Keratinocyte (primary cell): ENCODE data around the gene CDH15.

Experiments used
- EZH2 ChIP-seq: IDR thresholded peaks from one replicate; pipeline ENCODE4 v1.6.1; 2012; ENCODE audit warnings: inconsistent platforms, mild to moderate bottlenecking, low read length, moderate library complexity
- TF ChIP-seq, protein P1 (sequence below), 3 experiments: IDR thresholded peaks in 1 of 3; conservative IDR thresholded peaks in 1 of 3; optimal IDR thresholded peaks in 1 of 3; 2 replicates in 2 of 3; 3 replicates in 1 of 3; pipeline versions ENCODE3 to v1.5.1; 2011; ENCODE audit warnings: low read length in 3 of 3, mild to moderate bottlenecking in 3 of 3, moderate library complexity in 2 of 3, control low read depth in 1 of 3, inconsistent platforms in 1 of 3; ENCODE audit not compliant: insufficient read depth in 2 of 3; ENCODE audit errors: extremely low read depth in 1 of 3

DNA sequence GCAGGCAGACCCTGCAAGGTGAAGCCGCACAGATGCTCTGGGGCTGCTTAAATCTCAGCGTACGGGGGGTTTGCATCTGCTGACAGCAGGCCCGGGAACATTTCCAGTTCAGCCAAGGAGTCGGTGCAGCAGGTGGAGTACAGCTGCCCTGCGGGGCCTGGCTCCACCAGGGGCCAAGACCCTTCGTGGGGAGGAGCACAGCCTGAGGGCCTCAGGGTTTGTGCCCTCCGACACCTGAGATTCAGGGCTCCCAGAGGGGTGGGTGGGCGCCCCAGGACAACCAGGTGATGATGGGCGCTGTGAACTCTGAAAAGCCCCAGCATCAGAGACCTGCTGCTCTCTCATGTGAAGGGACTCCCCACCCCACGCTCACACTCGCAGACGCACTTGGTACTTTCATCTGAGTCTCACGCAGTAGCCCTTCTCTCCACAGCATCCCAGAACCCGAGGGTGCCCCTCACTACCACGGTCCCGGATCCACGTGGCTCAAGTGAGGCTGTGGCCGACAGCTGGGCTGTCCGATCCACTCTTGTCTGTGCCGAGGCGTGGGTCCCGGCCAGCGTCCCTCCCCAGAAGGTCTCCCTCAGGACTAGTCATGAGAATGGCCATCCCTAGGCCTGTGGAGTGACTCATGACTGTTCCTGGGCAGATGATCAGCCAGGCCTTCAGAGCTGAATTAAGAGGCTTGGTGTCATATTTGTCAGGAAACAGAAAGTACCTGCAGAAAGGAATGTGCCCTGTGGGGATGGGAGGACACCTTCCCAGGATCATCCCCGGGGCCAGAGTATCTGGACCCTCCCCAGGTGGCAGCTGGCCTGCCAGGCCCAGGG is 48.3 kb upstream of the CDH15 start:
- TF ChIP-seq, protein P1, sequence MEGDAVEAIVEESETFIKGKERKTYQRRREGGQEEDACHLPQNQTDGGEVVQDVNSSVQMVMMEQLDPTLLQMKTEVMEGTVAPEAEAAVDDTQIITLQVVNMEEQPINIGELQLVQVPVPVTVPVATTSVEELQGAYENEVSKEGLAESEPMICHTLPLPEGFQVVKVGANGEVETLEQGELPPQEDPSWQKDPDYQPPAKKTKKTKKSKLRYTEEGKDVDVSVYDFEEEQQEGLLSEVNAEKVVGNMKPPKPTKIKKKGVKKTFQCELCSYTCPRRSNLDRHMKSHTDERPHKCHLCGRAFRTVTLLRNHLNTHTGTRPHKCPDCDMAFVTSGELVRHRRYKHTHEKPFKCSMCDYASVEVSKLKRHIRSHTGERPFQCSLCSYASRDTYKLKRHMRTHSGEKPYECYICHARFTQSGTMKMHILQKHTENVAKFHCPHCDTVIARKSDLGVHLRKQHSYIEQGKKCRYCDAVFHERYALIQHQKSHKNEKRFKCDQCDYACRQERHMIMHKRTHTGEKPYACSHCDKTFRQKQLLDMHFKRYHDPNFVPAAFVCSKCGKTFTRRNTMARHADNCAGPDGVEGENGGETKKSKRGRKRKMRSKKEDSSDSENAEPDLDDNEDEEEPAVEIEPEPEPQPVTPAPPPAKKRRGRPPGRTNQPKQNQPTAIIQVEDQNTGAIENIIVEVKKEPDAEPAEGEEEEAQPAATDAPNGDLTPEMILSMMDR (optimal IDR thresholded peaks at IDR 0.05 in 1 of 3, IDR thresholded peaks at IDR 0.05 in 1 of 3, conservative IDR thresholded peaks at IDR 0.05 in 1 of 3; ENCODE audit: extremely low read depth in 1 of 3, insufficient read depth in 2 of 3, low read length in 3 of 3), result no peak
- no peak for TF ChIP-seq EZH2
